Right forelimb (tissue), 1 donor: ENCODE measurements around the gene TMPRSS15.
A peak's percentile ranks its signal among the peaks of the same experiment; 100 is the strongest.
"Not testable (repeated sequence)": the region's sequence is repeated elsewhere in the genome, so short reads cannot be mapped to it uniquely, and the experiment has no call there.

Experiments used
- DNase-seq: peaks from one replicate; pipeline ENCODE4 v3.0.0-alpha.2; 2018

The TMPRSS15 gene

DNA sequence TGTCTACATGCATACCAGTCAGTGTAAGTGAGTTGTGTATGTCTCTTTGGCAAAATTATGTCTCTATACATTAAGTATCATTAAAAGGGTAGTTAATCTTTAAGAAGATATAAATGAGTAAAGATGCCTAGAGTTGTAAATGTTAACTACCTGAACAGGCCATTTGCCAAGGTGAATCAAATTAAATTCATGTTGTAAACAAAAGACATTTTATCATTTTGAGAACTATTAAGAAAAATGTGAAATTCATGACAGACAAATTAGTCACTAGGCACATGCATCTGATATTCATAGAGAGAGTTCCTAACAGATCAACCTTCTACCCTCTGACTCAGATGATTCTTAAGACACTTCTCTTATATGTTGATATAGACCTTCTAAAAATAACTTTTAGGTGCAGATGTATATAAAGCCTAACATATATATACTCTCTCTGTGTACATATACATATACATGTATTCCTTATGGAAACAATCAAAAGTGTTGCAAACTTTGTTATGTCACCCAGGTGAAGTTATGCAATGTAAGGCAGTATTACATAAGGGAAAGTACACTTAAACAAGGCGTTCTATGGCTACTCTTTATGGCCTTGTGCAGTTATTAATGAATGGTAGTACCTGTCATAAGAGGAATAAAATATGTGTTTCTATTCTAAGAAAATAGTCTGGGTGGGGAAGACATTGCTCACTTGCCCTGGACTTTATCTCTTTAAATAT lies at the start of gene TMPRSS15:
Gene TMPRSS15 (minus strand): TSS at position 51 of the 716 bp plus-strand sequence. CDS start 163 bp downstream, outside the sequence.
- no peak for DNase-seq

DNA sequence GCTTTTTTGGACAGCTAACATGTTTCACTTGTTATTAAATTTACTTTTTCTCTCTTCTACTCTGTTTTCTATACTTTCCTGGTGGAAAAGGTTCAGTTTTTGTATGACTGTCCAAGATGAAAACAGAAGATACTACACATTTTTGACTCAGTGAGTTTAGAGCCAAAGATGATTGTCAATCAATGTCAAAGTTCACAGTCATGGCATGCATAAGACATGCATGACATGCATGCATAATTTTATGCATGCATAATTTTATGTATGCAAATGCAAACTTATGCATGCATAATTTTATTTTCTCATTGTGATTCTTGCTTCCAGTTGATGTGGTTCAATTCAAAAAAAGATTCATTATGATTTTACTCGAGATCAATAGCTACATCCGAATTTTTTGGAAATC lies 48.1 kb upstream of the TMPRSS15 start:
- no peak for DNase-seq

DNA sequence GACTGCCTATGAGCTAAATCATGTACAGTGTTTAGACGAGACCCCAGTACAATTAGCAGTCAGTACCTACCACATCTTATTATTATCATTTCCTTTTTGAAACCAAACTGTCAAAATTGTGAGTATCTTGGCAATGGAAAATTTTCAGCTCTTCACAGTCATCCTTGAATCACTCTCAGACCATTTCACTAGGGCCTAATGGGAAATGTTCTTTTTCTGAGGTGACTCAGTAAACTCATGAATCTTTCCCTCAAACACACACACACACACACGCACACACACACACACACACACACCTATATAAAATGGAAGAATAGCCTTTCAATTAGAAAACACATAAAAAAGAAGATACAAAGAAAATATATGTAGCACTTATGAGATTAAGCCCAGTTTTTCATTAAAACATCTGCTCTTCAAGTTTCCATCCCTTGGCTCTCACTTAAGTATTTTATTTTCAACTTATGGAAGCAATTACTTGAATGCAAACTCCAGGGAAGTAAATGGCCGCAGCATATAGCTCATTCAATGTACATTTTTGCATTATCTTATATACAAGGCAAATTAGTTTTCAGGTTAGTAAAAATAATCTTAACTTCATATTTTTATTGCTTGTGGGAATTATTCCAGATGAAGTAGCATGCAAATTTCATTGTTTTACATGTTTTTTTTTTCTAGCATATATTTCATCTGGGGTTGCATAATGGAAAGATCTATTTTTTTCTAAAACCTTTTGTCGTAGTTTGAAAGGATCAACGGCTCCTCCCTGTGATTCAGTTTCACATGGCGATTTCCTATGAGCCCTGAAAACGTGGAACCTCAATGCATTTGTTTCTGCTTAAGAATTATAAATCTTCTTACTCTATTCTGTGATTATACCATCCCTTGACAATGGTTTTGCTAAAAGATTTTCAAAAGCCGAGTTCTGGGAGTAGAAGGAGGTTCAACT lies 46.3 kb upstream of the TMPRSS15 start:
- DNase-seq = peak; percentile 52

DNA sequence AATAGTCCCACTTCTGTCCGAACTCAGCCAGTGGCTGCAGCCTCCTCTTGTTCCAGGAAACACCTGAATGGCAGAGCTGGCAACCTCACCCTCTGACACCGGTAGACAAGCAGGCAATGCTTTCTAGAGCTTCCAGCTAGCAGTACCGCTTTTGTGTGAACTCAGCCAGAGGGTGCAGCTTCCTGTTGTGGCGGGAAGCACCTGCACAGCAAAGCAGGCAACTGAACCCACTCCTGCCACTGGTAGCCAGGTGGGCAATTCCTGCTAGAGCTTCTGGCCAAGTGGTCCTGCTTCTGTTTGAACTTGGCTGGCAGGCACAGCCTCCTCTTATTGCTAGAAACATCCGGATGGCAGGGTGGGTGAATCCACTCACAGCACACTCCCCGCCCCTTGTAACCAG lies 40.1 kb upstream of the TMPRSS15 start:
- DNase-seq = no peak

DNA sequence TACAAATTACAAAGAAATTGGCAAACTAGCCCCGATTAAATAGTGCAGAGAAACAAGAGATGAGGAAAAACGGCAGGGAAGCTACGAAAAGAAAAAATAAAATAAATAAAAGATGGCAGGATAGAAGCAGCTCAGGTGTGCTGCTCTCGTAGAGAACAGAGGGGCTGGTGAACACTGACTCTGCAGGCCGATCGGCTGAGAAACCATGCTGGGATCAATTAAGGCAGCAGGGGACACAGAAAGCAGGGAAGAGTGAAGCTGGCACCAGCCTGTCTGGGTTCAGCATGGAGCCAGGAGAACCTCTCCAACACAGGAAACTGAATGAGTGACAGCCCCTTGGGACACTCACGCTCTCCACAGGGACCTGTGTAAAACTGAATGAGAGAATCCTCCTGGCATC lies 39.5 kb upstream of the TMPRSS15 start:
- no peak for DNase-seq

DNA sequence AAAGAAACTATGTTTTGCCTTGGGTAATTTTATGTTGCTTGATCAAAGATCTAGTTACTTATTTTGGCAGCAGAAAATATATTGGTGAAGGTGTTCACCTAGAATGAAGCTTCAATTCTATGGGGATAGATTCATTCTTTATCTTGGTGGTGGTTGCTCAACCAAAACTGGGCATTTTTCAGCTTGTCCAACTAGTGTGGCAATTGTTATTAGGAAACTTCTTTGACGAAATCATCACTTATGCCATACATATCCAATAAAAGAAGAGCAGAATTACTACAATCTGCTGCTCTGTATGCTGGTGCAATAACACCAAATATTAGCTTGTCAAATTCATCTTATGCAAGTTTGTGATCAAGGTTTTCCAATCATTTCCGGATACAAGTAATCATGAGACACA lies 26.8 kb upstream of the TMPRSS15 start:
- DNase-seq = no peak

DNA sequence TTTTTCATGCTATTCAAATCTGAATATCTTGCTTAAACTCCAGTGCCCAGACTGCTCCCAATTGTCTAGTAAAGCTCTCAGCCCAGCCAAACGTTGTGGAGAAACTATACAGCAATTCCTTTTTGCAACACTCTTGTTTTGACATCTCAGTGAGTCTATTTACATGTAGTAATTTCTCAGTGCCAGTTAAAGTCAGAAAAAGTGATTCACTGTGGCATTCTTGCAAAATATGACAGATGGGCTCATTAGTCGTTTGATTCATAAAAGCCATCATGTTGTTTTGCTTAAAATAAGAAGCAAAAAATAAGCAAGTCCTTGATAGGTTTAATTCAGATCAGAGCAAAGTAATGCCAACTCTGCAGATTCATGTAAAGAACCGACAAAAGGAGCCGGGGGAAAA lies 20.7 kb upstream of the TMPRSS15 start:
- no peak for DNase-seq

DNA sequence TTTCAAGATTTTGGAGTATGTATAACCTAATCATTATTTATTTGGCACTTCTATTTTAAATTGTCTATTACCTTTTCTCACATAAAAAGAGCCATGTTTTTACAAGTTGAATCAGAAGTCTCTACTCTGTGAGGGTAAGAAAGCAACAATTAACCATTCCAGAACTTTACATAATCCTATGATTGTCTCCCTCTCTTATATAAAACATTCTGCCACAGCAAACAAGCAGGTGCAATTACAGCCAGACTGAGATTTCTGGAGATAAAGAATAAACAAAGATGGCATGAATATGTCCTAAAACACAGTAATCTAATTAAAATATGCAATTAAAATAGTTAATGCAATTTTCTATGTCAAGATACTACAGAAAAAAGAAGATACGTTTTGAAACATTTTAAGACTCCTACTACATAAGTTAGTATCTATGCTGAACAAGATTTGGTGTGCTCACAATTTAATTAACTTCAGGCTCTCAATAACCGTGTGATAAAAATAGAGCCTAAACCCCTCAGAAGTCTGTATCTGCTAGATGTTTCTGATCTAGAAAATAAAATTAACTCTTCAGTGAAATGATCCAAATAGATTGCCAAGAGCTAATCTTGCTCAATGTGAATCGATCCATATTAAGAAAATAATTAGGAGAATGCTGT lies 13.7 kb upstream of the TMPRSS15 start:
- DNase-seq = no peak

DNA sequence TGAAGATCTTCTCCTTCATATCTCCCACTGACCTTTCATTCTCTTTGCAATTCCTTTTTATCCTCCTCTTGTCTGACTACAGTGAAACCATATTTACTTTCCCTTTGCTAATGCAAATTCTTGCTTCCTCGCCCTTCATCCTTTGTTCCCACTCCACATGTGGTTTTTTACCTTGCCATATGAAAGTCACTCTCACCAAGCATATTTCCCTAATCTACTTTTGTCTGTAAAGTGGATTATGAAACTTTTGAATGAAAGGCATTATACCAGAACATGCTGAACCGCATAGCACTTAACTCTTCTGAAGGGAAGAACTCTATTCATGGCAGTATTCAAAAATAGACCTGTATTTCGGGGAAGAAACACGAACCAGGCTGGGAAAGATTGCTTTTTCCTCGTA lies 8.0 kb upstream of the TMPRSS15 start:
- no peak for DNase-seq

DNA sequence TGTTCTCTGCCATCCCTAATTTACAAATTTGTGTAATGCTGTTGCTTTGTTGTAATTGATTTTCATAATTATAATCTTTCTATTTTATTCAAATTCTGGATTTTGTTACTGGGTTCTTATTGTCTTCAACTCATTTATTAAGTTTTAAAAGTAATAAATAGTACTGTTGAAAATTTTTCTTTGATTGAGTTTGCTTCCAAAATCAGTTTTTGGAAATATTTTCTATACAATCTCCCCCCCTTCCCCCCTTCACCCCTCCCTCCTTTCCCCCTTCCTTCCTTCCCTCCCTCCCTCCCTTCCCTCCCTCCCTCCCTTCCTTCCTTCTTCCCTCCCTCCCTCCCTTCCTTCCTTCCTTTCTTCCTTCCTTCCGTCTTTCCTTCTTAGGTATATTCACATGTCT lies 6.0 kb upstream of the TMPRSS15 start:
- no peak for DNase-seq

DNA sequence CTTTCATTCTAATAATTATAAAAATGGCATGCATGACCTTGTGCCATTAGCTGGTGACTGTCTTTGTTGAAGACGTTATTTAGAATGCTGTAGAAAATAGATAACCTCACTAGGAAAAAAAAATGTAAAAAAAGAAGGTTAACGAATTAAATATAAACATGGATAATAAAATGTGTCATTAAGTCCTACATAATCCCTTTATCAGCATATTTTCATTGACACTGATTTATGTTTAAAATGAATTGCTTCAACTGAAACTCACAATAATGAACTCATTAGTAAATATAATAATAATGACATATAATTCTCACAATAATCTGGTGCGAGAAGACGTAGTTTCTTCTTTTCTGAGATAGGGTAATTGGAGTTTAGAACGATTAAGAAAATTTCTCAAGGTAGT lies 4.7 kb downstream of the TMPRSS15 start:
- no peak for DNase-seq

DNA sequence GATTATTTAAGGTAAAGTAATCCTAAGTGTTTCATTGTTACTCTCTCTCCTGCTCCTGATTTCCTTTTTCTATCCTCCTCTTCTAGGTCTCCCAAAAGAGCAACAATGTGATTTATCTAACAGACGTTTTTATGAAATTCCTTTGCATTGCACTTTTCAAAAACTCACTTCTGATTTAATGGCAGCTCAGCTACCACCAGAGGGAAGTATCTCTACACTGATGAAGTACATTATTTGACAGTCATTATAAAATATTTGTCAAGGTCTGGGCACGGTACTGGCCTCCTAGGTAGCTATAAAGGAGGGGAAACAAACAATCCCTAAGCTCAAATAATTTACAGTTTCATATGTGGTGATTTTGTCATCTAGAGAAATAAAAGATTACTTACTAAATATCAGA lies 15.6 kb downstream of the TMPRSS15 start:
- no peak for DNase-seq

DNA sequence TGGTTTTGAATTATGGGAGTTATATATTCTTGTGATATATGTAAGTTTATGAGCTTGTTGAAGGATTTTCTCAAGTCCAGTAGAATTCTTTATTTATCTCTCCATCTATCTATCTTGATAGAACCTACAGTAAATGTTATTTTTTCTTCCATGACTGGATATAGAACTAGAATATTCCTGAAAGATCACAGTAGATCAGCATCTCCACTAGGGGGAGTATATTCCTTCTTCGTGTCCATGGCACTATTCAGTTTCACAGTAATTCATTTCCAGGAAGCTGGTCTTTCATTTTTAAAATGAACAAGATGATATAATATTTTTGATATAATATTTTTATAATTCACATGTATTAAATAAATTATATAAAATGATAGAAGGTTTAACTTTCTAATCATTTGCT lies 18.8 kb downstream of the TMPRSS15 start:
- no peak for DNase-seq

DNA sequence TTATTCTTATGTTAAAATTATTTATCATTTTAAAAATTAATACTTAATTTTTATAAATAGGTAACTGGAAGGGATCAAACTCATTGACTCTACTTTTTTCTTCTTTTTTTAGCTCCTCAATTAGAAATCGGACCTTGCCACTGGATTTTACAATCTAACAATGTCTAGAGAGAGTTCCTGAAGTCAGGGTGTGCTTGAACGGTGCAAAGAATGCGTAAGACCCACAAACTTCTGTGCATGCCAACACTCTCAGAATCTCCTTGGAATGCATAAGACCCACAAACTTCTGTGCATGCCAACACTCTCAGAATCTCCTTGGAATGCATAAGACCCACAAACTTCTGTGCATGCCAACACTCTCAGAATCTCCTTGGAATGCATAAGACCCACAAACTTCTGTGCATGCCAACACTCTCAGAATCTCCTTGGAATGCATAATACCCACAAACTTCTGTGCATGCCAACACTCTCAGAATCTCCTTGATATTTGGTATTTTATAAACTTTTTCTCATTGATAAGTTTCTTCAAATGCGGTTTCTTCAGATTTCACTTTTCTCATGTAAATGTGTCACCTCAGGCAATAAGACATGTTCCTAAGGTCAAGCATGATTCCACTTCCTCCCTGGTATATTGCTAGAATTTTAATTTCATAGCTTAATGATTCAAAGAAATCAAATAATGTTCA lies 20.5 kb downstream of the TMPRSS15 start:
- DNase-seq = not testable (repeated sequence)

DNA sequence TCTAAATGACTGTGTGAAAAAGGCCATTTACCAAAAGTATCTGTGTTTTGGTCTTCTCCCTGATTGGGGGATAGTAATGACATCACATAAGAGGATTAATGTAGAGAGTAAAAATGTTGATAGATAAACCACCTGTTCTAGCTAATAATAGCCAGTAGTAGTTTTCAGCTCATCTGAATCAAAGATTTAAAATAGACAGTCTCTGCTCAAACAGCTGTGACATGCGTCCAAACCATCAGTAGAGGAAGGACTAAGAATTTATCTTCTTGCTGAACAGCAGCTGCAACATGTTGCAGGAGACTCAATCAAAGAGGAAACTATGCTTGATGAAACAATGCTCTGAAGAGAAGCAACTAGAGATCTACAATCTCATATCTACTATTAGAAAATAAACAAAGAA lies 21.4 kb downstream of the TMPRSS15 start:
- DNase-seq = no peak

DNA sequence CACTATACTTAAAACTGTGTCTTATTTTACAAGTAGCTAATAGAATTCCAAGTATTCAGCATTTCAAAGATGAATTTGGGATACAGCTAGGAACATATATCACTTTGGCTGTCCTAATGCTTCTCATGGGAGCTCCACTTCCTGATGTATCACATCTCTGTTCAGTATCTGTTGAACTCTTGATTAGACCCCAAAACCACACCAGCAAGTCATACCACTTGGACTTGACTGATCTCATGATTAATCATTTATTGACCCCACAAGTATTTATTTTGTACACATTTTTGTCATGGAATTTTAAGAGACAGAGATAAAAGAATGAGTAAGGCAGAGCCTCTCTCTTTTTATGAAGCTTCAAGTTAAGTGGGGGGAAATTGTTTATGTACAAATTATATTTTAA lies 30.0 kb downstream of the TMPRSS15 start:
- no peak for DNase-seq

DNA sequence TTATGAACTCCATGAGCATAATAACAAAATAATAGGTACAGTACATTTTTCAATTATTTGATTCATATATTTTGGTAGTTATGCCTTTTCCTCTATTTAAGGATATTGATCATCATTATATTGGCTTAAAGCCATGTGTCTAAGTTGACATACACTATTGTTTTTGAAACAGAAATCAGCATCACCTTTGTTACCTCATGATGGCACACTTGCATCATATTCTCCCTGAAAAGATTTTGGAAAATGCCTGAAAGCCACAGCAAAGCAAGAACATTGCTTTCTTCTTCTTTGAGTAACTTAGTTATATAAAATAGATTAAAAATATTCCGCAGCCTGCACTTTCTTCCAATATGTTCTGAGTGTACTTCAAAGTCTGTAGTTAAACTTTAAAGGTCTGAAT lies 33.3 kb downstream of the TMPRSS15 start:
- no peak for DNase-seq

DNA sequence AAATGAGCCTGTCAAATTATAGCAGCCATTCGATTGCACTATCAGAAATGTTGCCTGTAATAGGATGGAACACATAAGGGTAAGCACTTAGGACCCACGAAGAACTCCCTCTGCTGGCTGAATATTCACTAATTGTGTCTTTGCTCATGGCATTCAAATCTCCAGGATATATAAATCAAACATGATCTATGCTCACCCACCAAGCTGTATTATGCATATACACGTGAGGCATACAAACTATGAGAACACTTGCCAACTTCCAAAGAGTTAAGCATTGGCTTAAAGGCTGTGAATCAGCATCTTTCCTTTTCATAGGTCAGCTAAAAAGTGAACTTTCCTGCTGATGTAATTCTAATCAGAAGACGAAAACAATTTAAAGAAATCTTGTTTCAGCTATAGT lies 34.5 kb downstream of the TMPRSS15 start:
- no peak for DNase-seq

DNA sequence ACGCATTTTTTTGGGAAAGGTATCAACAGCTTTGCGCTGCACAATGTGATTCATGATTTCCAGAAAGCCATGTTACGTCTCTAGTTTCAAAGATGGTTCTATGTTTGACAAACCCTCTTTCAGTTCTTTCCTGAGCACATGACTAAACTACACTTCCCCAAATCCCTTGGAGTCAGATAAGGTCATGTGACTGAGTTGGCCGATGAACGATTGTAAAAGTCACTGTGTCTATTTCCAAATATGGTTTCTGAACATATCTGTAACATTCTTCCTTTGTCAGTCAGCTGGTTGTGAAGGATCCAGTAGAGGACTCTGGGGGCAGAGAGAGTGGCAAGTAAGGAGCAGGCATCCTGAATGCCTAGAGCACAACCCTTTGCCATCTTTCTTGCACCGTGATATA lies 35.4 kb downstream of the TMPRSS15 start:
- DNase-seq = no peak

DNA sequence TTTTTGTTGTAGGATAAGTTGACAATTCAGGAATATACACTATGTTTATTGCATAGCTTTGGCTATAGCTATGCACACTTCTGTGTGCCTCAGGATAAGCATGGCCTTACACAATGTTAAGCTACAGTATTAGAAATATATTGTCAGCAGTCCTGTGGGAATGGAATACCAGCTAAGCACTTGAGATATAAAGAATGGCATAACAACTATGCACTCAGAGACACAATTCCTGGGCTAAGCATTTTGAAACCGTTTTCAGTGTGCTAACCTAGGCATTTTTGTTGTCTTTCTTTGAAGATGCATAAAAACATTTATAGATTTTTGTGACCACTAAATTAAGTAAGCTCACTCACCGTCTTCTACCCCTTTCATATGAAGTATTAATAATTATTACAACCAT lies 46.8 kb downstream of the TMPRSS15 start:
- no peak for DNase-seq

DNA sequence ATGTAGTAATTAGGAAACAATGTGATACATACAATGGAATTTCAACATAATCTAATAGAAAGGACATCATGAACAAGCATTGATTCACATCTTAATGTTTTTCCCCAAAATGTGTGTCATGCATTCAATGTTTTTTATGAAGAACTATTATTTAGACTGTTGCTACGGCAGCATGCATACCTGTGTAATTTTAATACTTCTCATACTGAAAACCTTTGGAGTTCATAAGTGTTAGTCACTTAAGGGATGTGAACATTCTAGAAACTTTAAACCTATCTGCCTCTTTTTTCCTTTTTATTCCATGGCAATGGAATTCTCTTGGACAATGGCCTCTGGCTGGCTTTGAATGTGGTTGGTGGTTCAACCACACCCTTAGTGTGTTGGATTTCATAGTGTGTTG lies 48.6 kb downstream of the TMPRSS15 start:
- no peak for DNase-seq

DNA sequence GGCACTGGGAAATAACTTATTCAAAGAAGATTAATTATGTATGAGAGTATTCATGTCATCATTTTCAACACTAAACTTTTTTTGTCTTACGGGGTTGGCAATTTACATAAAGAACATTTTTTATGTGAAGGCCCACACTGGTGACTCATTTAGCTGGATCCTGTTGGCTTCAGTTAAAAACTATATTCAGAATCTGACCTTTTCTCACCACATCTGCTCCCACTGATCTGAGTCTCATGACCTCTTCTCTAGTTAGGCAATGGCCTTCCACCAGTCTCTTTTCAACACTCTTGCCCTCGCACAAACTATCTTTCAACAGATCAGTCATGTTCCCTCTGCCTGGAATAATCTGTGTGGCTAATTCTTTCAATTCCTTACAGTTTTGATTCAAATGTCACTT lies 53.4 kb downstream of the TMPRSS15 start:
- no peak for DNase-seq

DNA sequence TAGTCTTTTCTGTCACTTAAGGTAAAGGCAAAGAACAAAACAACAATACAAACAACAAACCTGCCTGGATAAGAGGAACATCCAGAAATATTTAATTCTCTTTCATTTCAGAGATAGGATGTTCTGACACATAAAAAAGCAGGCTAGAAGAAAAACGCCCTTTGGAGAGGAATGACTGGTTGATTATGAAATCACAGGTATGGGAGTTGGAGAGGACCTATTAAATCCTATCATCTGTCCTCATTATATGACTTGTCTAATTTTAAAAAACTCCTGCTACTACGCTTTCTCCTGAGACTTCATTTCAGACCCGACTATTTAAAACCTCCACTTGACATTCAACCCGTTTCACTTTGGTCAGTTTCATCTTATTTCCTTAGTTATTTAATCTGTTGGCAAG lies 54.1 kb downstream of the TMPRSS15 start:
- DNase-seq = no peak
